ENCODE measurements around the gene LRRC8B.

DNA sequence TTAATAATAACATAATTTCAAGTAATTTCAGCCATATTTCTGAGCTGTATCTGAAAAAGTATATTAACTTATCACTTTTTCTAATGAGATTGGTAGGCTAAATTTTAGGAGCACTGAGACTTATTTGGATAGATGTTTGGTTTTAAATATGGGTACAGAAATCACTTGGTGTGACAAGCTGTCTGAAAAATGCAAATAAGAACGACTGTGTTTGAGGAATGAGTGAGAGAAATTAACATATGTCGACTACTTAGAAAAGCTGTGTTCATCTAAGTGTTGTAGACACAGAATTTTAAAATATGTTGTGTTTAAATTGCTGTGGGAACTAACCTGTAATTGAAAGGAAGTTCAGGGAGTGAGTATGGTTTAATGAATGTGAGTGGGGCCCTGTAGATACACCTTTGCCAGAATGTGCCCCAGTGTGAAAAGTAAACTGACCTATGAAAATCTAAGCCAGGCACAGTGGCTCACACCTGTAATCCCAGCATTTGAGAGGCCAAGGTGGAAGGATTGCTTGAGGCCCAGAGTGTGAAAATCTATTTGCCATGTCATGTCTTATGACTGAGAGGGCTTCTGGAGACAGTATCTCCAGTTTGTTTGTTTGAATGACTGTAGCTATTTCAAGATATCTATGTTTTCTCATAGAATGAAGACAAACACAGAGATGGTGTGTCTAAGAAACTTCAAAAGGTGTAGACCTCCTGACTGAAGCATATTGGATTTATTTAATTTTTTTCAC is 54.5 kb downstream of the LRRC8B start:
- TF ChIP-seq, protein P1, sequence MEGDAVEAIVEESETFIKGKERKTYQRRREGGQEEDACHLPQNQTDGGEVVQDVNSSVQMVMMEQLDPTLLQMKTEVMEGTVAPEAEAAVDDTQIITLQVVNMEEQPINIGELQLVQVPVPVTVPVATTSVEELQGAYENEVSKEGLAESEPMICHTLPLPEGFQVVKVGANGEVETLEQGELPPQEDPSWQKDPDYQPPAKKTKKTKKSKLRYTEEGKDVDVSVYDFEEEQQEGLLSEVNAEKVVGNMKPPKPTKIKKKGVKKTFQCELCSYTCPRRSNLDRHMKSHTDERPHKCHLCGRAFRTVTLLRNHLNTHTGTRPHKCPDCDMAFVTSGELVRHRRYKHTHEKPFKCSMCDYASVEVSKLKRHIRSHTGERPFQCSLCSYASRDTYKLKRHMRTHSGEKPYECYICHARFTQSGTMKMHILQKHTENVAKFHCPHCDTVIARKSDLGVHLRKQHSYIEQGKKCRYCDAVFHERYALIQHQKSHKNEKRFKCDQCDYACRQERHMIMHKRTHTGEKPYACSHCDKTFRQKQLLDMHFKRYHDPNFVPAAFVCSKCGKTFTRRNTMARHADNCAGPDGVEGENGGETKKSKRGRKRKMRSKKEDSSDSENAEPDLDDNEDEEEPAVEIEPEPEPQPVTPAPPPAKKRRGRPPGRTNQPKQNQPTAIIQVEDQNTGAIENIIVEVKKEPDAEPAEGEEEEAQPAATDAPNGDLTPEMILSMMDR (IDR thresholded peaks at IDR 0.05), result no peak
- no peak for TF ChIP-seq POLR2A (IDR thresholded peaks at IDR 0.05)
- no peak for TF ChIP-seq EP300 (IDR thresholded peaks at IDR 0.05)
